ENCODE measurements around the gene VPS29.

DNA sequence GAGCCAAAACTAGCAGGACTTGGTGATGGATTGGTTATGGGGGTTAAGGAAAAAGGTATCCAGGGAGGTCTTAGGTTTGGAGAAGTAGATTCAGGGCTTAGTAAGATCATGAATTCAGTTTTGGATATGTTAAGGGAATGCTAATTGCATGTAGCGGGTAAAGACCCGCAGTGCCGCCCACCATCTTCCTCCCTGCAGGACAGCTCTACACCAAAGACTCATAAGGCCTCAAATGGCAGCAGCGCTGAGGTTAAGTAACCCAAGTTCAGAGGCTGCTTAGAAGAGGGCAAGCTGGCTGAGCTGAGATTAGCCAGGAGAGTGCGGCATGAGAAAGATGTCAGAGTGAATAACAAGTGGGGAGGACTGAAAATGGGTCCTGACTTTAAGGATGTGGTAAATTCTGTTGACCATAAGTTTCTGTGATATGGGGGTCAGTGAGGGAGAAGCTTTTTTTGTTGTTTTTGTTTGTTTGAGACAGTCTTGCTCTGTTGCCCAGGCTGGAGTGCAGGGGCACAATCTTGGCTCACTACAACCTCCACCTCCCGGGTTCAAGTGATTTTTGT is 26.4 kb upstream of the VPS29 start:
- TF ChIP-seq SMC3 (IDR thresholded peaks at IDR 0.05; ENCODE audit: low read depth, low read length) = no peak
- TF ChIP-seq USF2 (IDR thresholded peaks at IDR 0.05; ENCODE audit: low read depth, low read length) = no peak

All from IMR-90 (cell line).